SK-N-DZ (cell line): ENCODE data around the gene MED15.
"Not testable (repeated sequence)": the region's sequence is repeated elsewhere in the genome, so short reads cannot be mapped to it uniquely, and the experiment has no call there.

Experiments used
- DNase-seq: peaks from one replicate; pipeline ENCODE4 v3.0.0-alpha.2; 2015; ENCODE audit warnings: low spot score

MED15 gene

DNA sequence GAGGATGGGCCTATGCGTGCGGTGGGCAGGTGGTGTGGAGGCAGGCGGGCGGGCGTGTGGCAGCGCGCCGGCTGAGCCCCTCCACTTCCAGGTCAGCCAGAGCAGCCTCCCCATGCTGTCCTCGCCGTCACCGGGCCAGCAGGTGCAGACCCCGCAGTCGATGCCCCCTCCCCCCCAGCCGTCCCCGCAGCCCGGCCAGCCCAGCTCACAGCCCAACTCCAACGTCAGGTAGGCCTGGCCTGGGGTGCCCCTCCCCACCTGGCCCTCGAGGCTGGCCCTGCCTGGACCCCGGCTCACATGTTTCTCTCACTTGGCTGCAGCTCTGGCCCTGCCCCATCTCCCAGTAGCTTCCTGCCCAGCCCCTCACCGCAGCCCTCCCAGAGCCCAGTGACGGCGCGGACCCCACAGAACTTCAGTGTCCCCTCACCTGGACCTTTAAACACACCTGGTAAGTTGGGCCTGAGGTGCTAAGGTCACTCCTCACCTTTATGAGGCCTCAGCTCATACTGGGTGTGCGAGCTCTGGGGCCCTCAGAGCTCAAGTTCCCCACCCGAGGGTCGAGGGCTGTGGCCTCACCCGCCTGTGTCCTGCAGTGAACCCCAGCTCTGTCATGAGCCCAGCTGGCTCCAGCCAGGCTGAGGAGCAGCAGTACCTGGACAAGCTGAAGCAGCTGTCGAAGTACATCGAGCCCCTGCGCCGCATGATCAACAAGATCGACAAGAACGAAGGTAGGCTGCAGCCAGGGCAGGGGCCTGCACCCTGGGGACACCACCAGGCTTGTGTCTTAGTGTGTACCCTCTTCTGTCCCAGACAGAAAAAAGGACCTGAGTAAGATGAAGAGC, 75.3 kb downstream of the MED15 start:
- no peak for DNase-seq

- DNase-seq: no peak
Observed at GRCh38 chr22:20583471-20583922, 76.1 kb downstream of the MED15 start.

DNA sequence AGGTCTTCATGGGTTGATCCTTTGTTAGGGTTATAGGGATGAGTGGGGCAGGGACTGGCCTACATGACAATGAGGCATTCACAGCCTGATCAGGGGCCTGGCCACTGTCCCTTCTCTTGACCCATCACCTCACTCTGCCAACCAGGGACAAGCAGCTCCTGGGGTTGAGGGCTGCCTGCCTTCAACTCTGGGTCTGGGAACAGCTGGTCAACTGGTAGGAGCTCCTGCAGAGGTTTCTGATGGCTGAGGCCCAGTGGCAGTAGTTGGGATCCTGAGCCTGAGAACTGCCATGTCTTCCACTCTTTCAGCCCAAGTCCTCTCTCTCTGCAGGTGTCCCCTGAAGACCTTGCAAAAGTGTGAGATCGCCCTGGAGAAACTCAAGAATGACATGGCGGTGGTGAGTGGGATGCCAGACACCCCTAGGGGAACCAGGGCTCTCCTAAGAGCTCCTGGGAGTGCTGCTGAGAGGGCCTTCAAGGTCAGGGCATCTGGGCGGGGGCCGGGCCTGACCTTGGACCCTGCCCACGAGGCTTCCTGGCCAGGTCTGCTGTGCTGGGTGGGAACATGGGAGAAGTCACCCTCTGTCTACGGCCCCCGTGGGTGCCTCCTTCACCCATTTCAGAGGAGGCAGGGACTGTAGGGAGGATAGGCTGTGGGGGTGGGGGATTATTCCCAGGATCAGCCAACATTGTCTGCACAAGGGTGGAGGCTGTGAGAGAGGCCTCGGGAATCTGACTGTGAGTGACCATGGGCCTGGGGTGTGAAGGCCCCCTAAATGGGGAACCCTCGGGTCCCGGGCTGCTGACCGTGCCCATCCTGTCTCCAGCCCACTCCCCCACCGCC, 76.8 kb downstream of the MED15 start:
- DNase-seq: no peak

GRCh38 chr22:20584872-20585638, 77.6 kb downstream of the MED15 start:
- DNase-seq: no peak

GRCh38 chr22:20585639-20586402, 78.4 kb downstream of the MED15 start:
- DNase-seq: no peak

DNA sequence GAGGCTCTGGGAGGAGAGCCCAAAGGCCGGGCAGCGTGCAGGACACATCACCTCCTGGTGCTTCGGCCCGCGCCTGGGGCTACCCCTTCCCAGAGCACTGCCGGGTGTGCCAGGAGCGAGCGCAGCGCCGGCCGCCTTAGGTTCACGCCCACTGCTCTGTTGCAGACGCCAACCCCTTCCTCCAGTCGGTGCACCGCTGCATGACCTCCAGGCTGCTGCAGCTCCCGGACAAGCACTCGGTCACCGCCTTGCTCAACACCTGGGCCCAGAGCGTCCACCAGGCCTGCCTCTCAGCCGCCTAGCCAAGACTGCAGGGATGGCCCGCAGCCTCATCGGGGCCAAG, 79.0 kb downstream of the MED15 start:
- no peak for DNase-seq

- no peak for DNase-seq
Observed at GRCh38 chr22:20587206-20587958, 80.0 kb downstream of the MED15 start.

DNA sequence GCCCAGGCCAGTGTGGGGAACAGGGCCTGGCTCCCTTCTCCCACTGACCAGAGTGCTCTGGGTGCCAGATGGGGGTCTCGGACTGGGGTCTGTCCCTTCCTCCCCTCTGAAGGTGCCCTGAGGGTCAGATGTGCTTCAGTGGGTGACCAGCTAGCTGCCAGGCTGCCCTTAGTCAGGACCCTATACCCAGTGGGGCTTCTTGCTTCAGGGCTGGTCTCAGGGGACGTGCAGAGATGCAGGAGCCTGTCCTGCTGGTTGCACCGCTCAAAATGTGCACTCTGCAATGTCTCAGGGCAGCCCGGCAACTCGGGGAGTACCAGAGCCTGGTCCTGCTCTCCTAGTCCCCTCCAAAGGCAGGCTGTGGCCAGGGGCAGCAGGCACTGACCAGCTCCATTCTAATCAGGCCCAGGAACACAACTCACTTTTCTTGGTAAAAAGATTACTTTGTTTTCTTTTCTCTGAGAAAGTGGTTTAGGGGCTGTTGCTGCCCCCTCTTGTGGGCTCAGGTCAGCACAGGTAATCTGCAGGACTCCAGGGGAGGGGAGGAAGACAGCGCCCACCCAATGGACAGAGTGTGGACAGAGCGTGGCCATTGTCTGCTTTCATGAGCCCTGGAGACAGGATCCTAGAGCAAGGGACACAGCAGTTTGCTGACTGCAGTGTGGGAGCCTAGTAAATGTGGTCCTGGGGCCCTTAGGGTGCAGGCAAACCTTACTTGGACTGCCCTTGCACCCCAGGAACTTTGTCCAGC, 80.9 kb downstream of the MED15 start:
- DNase-seq: no peak

DNA sequence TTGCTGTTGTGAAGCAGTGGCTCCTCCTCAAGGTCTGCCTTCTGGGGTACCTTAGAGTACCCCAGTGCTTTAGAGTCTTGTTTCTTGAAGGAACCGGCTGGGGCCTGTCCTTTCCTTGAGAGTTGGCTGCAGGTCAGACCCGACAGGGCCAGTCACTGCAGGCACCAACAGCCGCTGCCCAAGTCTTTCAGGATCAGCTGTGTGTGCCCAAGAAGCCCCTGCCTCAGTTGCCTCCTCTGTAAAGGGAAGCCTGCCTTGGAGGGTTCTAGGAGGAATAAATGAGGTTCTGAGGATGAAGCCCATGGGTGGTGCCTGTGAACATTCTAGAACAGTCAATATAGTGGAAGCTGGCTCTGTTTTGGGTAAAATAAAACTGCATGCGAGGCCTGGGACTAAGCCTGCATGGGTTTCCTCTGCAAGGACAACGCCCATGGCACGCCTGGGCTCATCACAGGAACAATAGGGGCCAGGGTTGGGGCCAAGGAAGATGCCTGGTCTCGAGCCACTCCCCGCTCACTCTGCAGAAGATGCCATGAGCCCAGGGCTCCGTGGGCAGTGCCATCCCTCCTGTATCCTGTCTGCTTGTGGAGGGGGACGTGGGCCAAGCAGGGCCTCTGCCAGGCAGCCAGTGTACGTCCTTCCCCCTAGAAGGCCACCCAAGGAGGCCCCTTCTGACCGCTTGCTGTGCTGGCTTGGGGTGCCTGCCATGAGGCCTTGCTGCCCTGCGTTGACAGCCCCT, 81.6 kb downstream of the MED15 start:
- no peak for DNase-seq

GRCh38 chr22:20589614-20590476, 82.4 kb downstream of the MED15 start:
- DNase-seq: no peak

- no peak for DNase-seq
Observed at GRCh38 chr22:20590477-20591294, 83.3 kb downstream of the MED15 start.

- DNase-seq: no peak
Observed at GRCh38 chr22:20591295-20591645, 83.9 kb downstream of the MED15 start.

DNA sequence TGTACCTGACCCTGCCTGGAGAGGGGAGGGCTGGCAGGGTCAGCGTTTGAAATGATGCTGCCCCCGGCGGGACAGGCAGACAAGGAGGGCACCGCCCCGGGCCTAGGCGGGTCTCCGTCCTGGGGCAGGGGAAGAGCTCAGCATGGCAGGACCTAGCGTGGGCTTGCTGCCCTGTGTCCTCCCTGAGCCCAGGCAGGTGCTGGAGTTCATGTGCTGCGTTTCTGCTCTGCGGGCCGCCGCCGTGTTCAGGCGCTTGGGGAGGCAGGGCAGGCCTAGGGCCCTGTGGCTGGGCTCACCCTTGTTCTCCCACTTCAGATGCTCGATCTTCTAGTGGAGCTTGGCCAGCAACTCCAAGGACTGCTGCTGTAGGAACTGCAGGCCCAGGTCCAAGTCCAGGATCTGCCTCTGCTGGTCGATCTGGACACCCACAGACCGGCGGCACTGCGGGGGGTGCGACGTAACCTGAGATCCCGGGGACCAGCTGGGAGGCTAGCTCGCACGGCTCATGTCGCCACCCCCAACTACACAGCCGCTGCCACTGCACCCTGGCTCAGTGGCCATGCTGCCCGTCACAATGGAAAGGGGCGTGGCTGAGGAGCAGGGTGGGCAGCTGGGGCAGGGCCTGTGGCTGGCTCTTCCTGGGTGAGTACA, 84.4 kb downstream of the MED15 start:
- peak; percentile 55 for DNase-seq

GRCh38 chr22:20594038-20594437, 86.6 kb downstream of the MED15 start:
- DNase-seq: not testable (repeated sequence)

GRCh38 chr22:20594486-20594885, 87.1 kb downstream of the MED15 start:
- DNase-seq: not testable (repeated sequence)

- no peak for DNase-seq
Observed at GRCh38 chr22:20595461-20595860, 88.1 kb downstream of the MED15 start.

GRCh38 chr22:20599117-20599516, 91.7 kb downstream of the MED15 start:
- no peak for DNase-seq
